Mucosa of stomach (tissue), 1 donor: Measurements from ENCODE around the gene METTL22.

Source experiments
- H3K27me3 ChIP-seq: one replicate; pipeline ENCODE4 v1.7.0; 2013; ENCODE audit warnings: mild to moderate bottlenecking, low read length; ENCODE audit not compliant: control insufficient read depth, insufficient read depth
- H3K36me3 ChIP-seq: one replicate; pipeline ENCODE4 v1.7.0; 2013; ENCODE audit warnings: low read length; ENCODE audit not compliant: control insufficient read depth, insufficient read depth
- H3K4me1 ChIP-seq: one replicate; pipeline ENCODE4 v1.7.0; 2013; ENCODE audit warnings: mild to moderate bottlenecking, low read length; ENCODE audit not compliant: control insufficient read depth, insufficient read depth
- H3K4me3 ChIP-seq: one replicate; pipeline ENCODE4 v1.7.0; 2013; ENCODE audit warnings: low read length
- H3K9ac ChIP-seq: one replicate; pipeline ENCODE4 v1.7.0; 2013; ENCODE audit warnings: mild to moderate bottlenecking, low read length, moderate library complexity
- H3K9me3 ChIP-seq: one replicate; pipeline ENCODE4 v1.7.0; 2013; ENCODE audit warnings: mild to moderate bottlenecking, low read length, moderate library complexity; ENCODE audit not compliant: control insufficient read depth
- donor health status: Pancreatic carcinoma.

METTL22 gene

DNA sequence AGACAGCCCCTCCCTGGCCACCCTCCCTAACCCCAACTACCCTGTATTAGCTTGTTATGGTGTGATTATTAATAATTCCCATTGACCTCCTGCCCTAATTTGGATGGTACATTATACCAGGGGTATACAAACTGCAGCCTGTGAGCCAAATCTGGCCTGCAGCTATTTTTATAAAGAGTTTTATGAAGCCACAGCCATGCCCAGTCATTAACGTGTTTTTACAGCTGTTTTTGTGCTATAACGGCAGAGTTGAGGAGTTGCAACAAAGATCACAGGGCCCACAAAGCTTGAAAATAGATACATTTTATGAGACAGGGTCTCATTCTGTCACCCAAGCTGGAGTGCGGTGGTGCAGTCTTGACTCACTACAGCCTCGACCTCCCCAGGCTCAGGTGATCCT lies 6.0 kb downstream of the METTL22 start:
- no peak overlapping the region for H3K4me3 ChIP-seq
- H3K9ac ChIP-seq = no peak overlapping the region
- no peaks in the 10 kb centered on the region for H3K9me3 ChIP-seq
- no peaks in the 10 kb centered on the region for H3K27me3 ChIP-seq
- peaks cover 2% of the 10 kb centered on the region for H3K4me1 ChIP-seq
- peaks cover 29% of the 10 kb centered on the region for H3K36me3 ChIP-seq

- Histone ChIP-seq H3K36me3 (peaks cover 29% of the 10 kb centered on the region), H3K4me3 (no peak overlapping the region), H3K9ac (no peak overlapping the region), H3K27me3 (no peaks in the 10 kb centered on the region), H3K4me1 (no peaks in the 10 kb centered on the region), H3K9me3 (no peaks in the 10 kb centered on the region)
Measured at GRCh38 chr16:8628981-8629725, 7.7 kb downstream of the METTL22 start.

GRCh38 chr16:8630255-8630953 lies 8.9 kb downstream of the METTL22 start:
- no peak overlapping the region for H3K4me3 ChIP-seq
- no peak overlapping the region for H3K9ac ChIP-seq
- H3K4me1 ChIP-seq = no peaks in the 10 kb centered on the region

GRCh38 chr16:8631373-8631772 lies 9.9 kb downstream of the METTL22 start:
- no peak overlapping the region for H3K9ac ChIP-seq
- H3K36me3 ChIP-seq = peaks cover 35% of the 10 kb centered on the region
- no peak overlapping the region for H3K4me3 ChIP-seq
- H3K9me3 ChIP-seq = no peaks in the 10 kb centered on the region
- H3K27me3 ChIP-seq = no peaks in the 10 kb centered on the region
- H3K4me1 ChIP-seq = no peaks in the 10 kb centered on the region

More at GRCh38 chr16:8630255-8630953, 8.9 kb downstream of the METTL22 start:
- peaks cover 33% of the 10 kb centered on the region for H3K36me3 ChIP-seq
- H3K9me3 ChIP-seq = no peaks in the 10 kb centered on the region
- no peaks in the 10 kb centered on the region for H3K27me3 ChIP-seq

- H3K9me3 ChIP-seq = no peaks in the 10 kb centered on the region
- H3K36me3 ChIP-seq = peaks cover 35% of the 10 kb centered on the region
- H3K4me1 ChIP-seq = no peaks in the 10 kb centered on the region
- no peaks in the 10 kb centered on the region for H3K27me3 ChIP-seq
- H3K4me3 ChIP-seq = no peak overlapping the region
- no peak overlapping the region for H3K9ac ChIP-seq
Measured at GRCh38 chr16:8631818-8632465, 10.4 kb downstream of the METTL22 start.

GRCh38 chr16:8632675-8633182 lies 11.2 kb downstream of the METTL22 start:
- Histone ChIP-seq H3K9me3 (no peaks in the 10 kb centered on the region), H3K9ac (no peak overlapping the region), H3K36me3 (peaks cover 35% of the 10 kb centered on the region), H3K27me3 (no peaks in the 10 kb centered on the region), H3K4me1 (no peaks in the 10 kb centered on the region), H3K4me3 (no peak overlapping the region)

GRCh38 chr16:8634991-8635736 lies 13.7 kb downstream of the METTL22 start:
- Histone ChIP-seq H3K4me3 (no peak overlapping the region), H3K36me3 (peaks cover 16% of the 10 kb centered on the region), H3K9ac (no peak overlapping the region), H3K4me1 (no peaks in the 10 kb centered on the region), H3K9me3 (no peaks in the 10 kb centered on the region), H3K27me3 (no peaks in the 10 kb centered on the region)

DNA sequence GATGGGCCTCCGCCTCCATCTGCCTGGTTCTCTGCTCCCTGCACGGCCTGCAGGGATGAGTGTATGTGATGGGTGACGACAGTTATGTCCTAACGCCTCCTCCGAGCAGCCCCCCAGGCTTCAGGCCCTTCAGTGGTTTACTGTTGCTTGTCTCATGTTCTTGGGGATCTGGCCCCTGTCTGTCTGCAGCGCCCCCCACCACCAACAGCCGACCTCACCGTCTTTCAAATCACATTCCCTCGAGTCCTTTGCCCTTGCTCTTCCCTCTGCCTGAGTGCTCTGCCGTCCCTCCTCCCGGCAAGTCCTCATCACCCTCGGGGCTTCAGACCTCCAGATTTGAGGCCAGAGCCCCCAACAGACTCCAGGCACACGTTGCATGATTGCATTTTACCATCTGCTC lies 18.2 kb downstream of the METTL22 start:
- peaks cover 18% of the 10 kb centered on the region for H3K36me3 ChIP-seq
- no peak overlapping the region for H3K9ac ChIP-seq
- H3K27me3 ChIP-seq = no peaks in the 10 kb centered on the region
- H3K4me1 ChIP-seq = no peaks in the 10 kb centered on the region
- no peak overlapping the region for H3K4me3 ChIP-seq
- H3K9me3 ChIP-seq = no peaks in the 10 kb centered on the region

DNA sequence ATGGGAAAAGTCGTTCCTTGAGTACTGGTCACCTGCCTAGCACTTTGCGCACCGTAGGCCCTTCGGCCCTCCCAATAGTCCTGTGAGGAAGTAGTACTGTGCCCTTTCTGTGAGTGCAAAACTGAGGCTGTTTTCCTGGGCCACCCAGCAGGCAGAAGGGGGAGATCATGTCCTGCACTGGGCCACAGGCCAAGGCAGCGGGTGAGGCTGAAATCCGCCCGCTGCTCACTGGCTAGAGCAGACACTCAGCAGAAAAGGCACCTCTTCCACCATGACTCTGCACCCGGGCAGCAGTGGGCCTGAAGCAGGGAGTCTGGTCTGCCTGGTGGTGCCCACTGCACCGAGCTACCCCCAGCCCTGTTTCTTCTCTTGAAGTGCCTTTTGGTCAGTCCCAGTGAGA lies 20.2 kb downstream of the METTL22 start:
- H3K36me3 ChIP-seq = peaks cover 22% of the 10 kb centered on the region
- no peak overlapping the region for H3K9ac ChIP-seq
- H3K9me3 ChIP-seq = no peaks in the 10 kb centered on the region
- H3K27me3 ChIP-seq = no peaks in the 10 kb centered on the region
- no peak overlapping the region for H3K4me3 ChIP-seq
- no peaks in the 10 kb centered on the region for H3K4me1 ChIP-seq

- Histone ChIP-seq H3K36me3 (peaks cover 26% of the 10 kb centered on the region), H3K4me1 (no peaks in the 10 kb centered on the region), H3K27me3 (no peaks in the 10 kb centered on the region), H3K4me3 (no peak overlapping the region), H3K9me3 (no peaks in the 10 kb centered on the region), H3K9ac (no peak overlapping the region)
Measured at GRCh38 chr16:8642146-8642545, 20.6 kb downstream of the METTL22 start.

DNA sequence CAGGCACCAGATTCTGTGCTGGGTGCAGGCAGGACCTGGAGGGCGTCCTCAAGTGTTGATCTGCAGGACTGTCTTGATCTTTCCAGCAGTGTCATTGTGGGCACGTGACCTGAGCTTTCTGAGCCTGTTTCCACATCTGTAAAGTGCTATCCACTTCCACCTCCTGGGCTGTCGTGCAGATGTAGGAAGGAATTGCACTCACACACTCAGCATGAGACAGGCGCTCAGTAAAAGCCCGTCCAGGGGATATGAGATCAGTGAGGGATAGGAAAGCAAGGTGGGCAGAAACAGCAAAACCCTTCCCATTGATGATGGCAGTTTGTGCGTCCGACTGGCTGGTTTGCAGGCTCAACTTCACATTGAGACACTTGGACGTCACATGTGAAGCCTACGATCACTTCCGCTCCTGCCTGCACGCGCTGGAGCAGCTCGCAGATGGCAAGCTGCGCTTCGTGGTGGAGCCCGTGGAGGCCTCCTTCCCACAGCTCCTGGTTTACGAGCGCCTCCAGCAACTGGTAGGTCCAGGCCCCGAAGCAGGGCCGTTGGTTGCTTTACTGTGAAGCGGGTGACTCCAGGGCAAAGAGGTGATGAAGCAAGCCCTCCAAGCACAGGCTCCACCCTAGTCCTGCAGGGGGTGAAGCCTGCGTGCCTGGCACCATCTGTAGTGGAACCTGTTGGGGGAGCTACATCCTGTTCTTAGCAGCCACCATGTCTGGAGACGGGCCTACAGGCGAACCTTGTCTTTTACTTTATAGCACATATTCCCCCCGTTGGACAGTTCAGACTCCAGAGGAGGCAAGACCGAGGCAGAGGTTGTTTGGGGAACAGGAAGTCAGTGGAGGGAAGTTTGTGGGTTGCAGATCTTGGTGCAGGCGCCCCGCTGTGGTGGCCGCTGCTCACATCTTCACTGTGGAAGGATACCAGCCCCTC lies 23.0 kb downstream of the METTL22 start:
- no peak overlapping the region for H3K9ac ChIP-seq
- no peaks in the 10 kb centered on the region for H3K9me3 ChIP-seq
- H3K4me1 ChIP-seq = no peaks in the 10 kb centered on the region
- H3K36me3 ChIP-seq = peaks cover 27% of the 10 kb centered on the region
- no peaks in the 10 kb centered on the region for H3K27me3 ChIP-seq
- H3K4me3 ChIP-seq = no peak overlapping the region
